NT2/D1 (cell line): Measurements from ENCODE around the gene DLX4.

Source experiments
- SUZ12 ChIP-seq: IDR thresholded peaks from 2 replicates; pipeline ENCODE4 v1.6.1; 2011; ENCODE audit not compliant: insufficient read length, insufficient read depth; ENCODE audit errors: extremely low read depth
- YY1 ChIP-seq: IDR thresholded peaks from 2 replicates; pipeline ENCODE4 v1.6.1; 2011; ENCODE audit not compliant: insufficient read length, insufficient read depth
- ZNF274 ChIP-seq: IDR thresholded peaks from 2 replicates; pipeline ENCODE4 v1.6.1; 2011; ENCODE audit warnings: mild to moderate bottlenecking, low read depth, low read length

- TF ChIP-seq ZNF274 (no peak), SUZ12 (no peak), YY1 (no peak)
Measured at GRCh38 chr17:49965524-49965909, 3.5 kb upstream of the DLX4 start.
